Liver (tissue), 3 donors: ENCODE data around the gene MTX1.
"Not testable (repeated sequence)": the region's sequence is repeated elsewhere in the genome, so short reads cannot be mapped to it uniquely, and the experiment has no call there.

Experiments
- CTCF ChIP-seq: fragments of 150-350 bp; IDR thresholded peaks from 2 replicates; pipeline ENCODE4 v1.5.1; 2017; ENCODE audit warnings: improper control_type of control experiment, low read depth, low read length; ENCODE audit not compliant: missing input control
- GABPA ChIP-seq, 2 donors: IDR thresholded peaks in 1 of 2; conservative IDR thresholded peaks in 1 of 2; 2 replicates each; pipeline ENCODE4 v1.6.1; 2016; ENCODE audit warnings: antibody characterized with exemption in 2 of 2, mild to moderate bottlenecking in 1 of 2, moderate library complexity in 1 of 2
- HNF4G ChIP-seq: IDR thresholded peaks from 2 replicates; pipeline ENCODE4 v1.6.1; 2016; ENCODE audit warnings: antibody characterized with exemption
- JUND ChIP-seq, 2 donors: IDR thresholded peaks; 2 replicates each; pipeline ENCODE4 v1.6.1; 2016; ENCODE audit warnings: antibody characterized with exemption in 2 of 2
- RAD21 ChIP-seq, 2 donors: IDR thresholded peaks; 2 replicates each; pipeline ENCODE4 v1.6.1; 2016; ENCODE audit warnings: antibody characterized with exemption in 2 of 2, mild to moderate bottlenecking in 2 of 2
- REST ChIP-seq: IDR thresholded peaks from 2 replicates; pipeline ENCODE4 v1.6.1; 2016; ENCODE audit warnings: antibody characterized with exemption, mild to moderate bottlenecking
- RXRA ChIP-seq, 2 donors: IDR thresholded peaks; 2 replicates each; pipeline ENCODE4 v1.6.1; 2017 to 2018; ENCODE audit warnings: antibody characterized with exemption in 2 of 2, mild to moderate bottlenecking in 1 of 2
- TAF1 ChIP-seq: conservative IDR thresholded peaks from 2 replicates; pipeline ENCODE4 v1.6.1; 2016; ENCODE audit warnings: antibody characterized with exemption, mild to moderate bottlenecking
- TF ChIP-seq, protein P1 (sequence below): IDR thresholded peaks from 2 replicates; pipeline ENCODE4 v1.6.1; 2016; ENCODE audit warnings: antibody characterized with exemption
- donor health status: healthy.
- donor health status: healthy.

DNA sequence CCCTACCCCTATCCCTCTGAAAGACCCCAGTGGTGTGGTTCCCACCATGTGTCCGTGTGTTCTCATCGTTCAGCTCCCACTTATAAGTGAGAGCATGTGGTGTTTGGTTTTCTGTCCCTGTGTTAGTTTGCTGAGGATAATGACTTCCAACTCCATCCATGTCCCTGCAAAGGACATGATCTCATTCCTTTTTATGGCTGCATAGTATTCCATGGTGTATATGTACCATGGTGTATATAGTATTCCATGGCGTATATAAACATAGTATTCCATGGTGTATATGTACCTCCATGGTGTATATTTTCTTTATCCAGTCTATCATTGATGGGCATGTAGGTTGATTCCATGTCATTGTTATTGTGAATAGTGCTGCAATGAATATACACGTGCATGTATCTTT lies 44.7 kb upstream of the MTX1 start:
- TF ChIP-seq, protein P1, sequence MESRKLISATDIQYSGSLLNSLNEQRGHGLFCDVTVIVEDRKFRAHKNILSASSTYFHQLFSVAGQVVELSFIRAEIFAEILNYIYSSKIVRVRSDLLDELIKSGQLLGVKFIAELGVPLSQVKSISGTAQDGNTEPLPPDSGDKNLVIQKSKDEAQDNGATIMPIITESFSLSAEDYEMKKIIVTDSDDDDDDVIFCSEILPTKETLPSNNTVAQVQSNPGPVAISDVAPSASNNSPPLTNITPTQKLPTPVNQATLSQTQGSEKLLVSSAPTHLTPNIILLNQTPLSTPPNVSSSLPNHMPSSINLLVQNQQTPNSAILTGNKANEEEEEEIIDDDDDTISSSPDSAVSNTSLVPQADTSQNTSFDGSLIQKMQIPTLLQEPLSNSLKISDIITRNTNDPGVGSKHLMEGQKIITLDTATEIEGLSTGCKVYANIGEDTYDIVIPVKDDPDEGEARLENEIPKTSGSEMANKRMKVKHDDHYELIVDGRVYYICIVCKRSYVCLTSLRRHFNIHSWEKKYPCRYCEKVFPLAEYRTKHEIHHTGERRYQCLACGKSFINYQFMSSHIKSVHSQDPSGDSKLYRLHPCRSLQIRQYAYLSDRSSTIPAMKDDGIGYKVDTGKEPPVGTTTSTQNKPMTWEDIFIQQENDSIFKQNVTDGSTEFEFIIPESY: not testable (repeated sequence)
- TF ChIP-seq CTCF; TAF1; HNF4G; RAD21 (IDR thresholded peaks at IDR 0.05); REST; GABPA (IDR thresholded peaks at IDR 0.05 in 1 of 2, conservative IDR thresholded peaks at IDR 0.05 in 1 of 2); JUND (IDR thresholded peaks at IDR 0.05); RXRA (IDR thresholded peaks at IDR 0.05): not testable (repeated sequence)
